CD4-positive, alpha-beta T cell treated with Interferon gamma for 1 hour (primary cell): ENCODE results near the gene SIPA1.
"Not testable (repeated sequence)": the region's sequence is repeated elsewhere in the genome, so short reads cannot be mapped to it uniquely, and the experiment has no call there.

Experiments
- DNase-seq: peaks from one replicate; pipeline ENCODE4 v3.0.0-alpha.2; 2020

SIPA1 gene

DNA sequence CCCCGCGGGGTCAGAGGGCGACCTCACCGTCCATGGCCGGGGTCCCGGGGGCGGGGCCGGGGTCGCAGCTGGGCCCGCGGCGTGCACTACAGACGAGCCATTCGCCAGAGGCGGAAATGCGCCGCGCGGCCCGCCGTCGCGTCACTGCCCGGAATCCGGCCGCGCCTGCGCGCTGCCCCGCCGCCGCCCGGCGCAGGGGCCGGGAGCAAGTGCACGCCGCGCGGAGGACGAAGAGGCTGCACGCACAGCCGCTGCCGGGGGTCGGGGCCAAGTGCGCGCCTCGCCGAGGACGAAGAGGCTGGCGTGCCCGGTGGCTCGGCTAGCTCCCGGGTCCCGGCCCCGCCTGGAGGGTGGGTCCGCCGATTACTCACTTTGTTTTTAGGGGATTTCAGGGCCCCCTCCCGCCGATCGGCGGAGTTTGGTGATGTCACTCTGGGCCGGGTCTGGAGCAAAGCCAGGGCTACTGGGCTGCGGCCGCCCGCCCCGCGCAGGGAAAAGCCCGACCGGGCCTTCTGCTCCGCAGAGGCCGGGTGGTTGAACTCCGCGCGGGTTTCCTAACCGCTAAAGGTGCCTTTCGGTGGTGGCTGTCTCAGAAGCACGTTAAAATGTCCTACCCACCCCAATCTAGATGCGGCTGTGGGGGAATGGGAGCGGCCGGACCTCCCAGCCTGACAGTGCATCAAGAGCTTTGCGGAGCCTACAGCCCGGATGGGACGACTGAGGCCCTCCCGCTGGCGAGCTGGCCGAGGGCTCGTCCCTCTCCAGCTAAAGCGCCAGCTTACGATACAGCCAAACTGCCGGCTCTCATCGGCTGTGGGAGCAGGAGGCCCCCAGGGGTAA is 25.1 kb downstream of the SIPA1 start, which contains the start of gene RELA:
Gene RELA, minus strand, starts transcription at position 118 of the 840 bp plus-strand sequence. Its CDS starts 84 bp downstream, at position 34.
- DNase-seq: peak; percentile 93

DNA sequence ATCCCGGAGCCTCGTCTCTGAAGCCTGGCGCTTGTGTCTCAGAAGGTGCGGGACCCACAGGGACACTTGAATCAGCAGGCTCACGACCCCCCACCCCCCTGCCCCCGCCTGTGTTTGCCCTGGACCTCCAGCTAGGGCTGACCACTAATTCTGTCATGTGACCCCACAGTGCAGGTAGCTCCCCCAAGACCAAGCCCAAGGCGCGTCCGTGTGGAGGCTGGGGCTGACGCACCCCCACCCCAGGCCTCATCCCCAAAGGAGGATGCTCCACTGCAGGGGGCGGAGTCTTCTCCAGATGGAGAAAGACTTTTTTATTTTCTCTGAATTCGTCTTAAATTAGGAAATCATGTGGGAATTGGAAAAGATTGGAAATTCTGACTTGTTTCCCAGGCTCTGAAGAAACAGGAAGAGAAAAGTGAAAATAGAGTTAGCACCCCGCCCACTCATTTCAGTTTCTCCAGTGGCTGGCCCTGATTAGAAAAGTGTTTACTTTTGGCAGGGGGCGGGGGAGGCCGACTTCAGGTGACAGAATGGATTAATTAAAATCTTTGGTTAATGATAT is 25.8 kb downstream of the SIPA1 start:
- peak; percentile 57 for DNase-seq

- DNase-seq: no peak
Measured at GRCh38 chr11:65672180-65672860, 34.4 kb downstream of the SIPA1 start.

- no peak for DNase-seq
Measured at GRCh38 chr11:65672982-65673381, 35.1 kb downstream of the SIPA1 start.

- no peak for DNase-seq
Measured at GRCh38 chr11:65680192-65680743, 42.4 kb downstream of the SIPA1 start.

DNA sequence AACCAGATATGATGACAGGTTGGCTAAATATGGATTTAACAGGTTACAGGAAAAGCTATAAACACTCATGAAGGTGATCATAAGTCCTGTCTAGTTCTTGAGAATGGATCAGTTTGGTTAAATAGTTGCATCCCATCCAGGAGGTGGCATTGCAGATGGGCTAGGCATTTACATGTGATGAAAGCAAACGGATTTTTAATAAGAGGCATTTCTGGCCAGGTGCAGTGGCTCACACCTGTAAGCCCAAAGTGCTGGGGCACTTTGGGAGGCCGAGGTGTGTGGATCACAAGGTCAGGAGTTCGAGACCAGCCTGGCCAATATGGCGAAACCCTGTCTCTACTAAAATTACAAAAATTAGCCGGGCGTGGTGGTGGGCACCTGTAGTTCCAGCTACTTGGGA is 45.6 kb downstream of the SIPA1 start:
- DNase-seq: not testable (repeated sequence)

DNA sequence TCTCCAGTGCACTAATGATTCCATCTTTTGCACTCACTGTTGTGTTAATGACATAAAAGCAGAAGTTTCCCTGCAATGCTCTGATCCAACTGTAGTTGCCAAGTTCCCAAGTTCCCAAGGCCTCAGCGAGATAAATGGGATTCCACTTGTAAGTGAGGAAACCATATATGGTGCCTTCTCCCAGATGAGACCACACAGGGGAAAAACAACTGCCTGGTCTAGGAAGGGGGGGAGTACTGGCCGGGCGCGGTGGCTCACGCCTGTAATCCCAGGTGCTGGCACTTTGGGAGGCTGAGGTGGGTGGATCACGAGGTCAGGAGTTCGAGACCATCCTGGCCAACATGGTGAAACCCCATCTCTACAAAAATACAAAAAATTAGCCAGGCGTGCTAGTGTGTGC is 48.1 kb downstream of the SIPA1 start:
- DNase-seq: no peak

DNA sequence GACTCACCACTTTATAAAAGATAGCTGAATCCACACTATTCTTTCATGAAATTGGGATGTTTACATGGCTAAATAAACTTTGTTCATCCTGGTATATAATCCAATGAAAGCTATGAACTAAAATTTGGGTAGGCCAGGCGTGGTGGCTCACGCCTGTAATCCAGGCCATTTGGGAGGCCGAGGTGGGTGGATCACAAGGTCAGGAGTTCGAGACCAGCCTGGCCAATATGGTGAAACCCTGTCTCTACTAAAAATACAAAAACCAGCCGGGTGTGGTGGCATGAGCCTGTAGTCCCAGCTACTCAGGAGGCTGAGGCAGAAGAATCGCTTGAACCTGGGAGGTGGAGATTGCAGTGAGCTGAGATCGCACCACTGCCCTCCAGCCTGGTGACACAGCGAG is 53.9 kb downstream of the SIPA1 start:
- not testable (repeated sequence) for DNase-seq

DNA sequence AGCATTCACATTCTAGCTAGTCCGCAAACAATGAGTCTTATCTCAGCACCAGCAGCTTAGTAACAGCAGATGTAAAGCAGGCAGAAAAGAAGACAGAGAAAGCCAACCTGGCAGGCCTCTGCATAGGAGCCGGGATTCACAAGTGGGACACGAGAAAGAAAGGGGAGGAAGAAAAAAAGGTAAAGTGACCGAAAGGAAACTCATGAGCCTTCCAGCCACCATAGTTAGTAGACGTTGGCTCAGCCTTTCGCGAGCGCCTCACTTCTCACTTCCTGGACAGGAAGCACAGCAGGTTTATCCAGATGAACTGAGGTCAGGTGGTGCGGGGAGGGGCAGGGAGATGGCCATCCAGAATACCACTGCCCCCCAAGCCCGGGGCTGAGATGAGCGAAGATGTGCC is 54.5 kb downstream of the SIPA1 start:
- no peak for DNase-seq

DNA sequence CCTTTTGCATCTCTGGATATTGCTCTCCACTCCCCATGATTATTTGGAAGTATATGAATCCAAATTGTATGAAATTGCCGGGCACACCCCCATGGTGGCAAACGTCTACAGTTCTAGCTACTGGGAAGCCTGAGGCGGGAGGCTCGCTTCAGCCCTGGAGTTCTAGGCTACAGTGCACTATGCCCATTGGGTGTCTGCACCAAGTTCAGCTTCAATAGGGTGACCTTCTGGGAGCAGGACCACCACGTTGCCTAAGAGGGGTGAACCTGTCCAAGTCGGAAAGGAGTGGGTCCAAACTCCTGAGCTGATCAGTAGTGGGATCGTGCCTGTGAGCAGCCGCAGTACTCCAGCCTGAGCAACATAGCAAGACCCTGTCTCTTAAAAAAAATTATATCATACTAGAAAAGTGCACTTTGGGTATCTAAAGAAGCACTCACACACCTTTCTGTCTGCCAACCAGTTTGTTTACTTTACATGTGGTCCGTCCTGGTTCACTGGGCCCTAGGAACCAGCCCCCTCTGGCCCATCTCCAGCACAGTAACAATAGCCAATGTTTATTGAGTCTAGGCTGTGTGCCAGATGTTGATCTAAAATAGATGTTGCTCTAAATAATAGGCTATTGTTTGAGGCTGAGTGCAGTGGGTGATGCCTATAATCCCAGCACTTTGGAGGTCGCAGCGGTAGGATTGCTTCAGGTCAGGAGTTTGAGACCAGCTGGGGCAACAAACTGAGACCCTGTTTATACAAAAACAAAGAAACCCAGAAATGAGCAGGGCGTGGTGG is 57.7 kb downstream of the SIPA1 start:
- no peak for DNase-seq

DNA sequence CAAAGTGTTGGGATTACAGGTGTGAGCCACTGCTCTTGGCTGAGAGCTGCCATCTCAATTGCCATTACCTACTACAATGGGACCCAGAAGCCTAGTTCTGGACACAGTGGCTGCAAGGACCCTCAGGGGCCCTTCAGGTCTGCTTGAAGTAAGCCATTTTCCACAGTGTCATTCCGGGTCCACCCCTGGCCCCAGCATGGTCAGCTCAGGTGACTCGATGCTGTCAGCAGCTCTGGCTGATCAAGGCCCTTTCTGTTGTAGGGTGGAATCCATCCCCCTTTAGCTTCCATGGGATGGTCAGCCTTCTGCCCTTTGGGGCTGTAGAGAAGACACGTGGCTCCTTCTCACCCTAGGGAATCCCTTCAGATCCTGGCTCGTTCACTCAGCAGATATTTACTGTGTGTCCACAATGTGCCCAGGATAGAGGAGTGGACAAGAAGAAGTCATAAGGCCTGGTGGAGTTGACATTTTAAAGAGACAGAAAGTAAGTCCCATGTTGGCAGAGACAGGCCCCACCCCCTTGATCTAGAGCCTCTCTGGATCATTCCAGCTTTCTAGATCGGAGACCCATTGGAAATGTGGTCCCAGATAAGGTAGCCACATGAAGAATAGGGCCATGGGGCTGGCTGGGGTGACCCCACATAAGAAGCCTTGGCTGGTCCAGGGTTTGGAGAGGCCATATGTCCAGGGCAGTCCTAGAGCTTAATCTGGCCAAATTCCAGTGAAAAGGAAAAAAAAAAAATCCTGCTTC is 59.1 kb downstream of the SIPA1 start:
- no peak for DNase-seq

GRCh38 chr11:65698205-65698604 is 60.3 kb downstream of the SIPA1 start:
- DNase-seq: no peak

DNA sequence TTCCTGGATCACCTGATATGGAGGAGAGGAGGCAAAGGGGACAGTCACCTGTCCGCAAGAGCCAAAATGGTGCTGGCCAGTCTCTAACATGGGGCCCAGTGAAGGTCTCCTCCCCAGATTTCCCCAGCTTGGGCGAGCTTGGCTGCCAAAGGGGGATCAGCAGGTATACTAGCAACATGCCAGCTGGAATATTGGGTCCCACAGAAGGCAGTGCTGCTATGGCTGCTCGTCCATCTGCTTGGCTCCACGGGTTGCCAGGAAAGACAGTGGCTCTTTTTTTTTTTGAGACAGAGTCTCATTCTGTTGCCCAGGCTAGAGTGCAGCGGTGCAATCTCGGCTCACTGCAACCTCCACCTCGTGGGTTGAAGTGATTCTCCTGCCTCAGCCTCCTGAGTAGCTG is 61.4 kb downstream of the SIPA1 start:
- no peak for DNase-seq

GRCh38 chr11:65700399-65700798 is 62.5 kb downstream of the SIPA1 start:
- DNase-seq: no peak
